GM18861 (cell line): ENCODE results near the gene ZNF580.

Source experiments
- ATAC-seq: cut with Tn5 transposase; IDR thresholded peaks from one replicate; pipeline ENCODE4 v1.9.1; 2021; ENCODE audit not compliant: unreplicated experiment

ZNF580 gene

GRCh38 chr19:55644842-55645511 is 4.2 kb downstream of the ZNF580 start:
- no peak for ATAC-seq

GRCh38 chr19:55645512-55645881 is 4.7 kb downstream of the ZNF580 start:
- no peak for ATAC-seq

- no peak for ATAC-seq
Measured at GRCh38 chr19:55646889-55647731, 6.3 kb downstream of the ZNF580 start.

- no peak for ATAC-seq
Measured at GRCh38 chr19:55647732-55648584, 7.2 kb downstream of the ZNF580 start, which contains the start of gene CCDC106. Gene CCDC106 (plus strand): TSS chr19:55648212. CDS start chr19:55649047, 835 bp downstream.

- no peak for ATAC-seq
Measured at GRCh38 chr19:55648585-55649267, 7.9 kb downstream of the ZNF580 start.

- ATAC-seq = no peak
Measured at GRCh38 chr19:55649268-55650125, 8.7 kb downstream of the ZNF580 start.

- no peak for ATAC-seq
Measured at GRCh38 chr19:55650126-55650557, 9.3 kb downstream of the ZNF580 start.

GRCh38 chr19:55650602-55651230 is 9.9 kb downstream of the ZNF580 start:
- ATAC-seq = no peak

- ATAC-seq = no peak
Measured at GRCh38 chr19:55651236-55651635, 10.4 kb downstream of the ZNF580 start.

- no peak for ATAC-seq
Measured at GRCh38 chr19:55652311-55653128, 11.7 kb downstream of the ZNF580 start.

- ATAC-seq = peak; percentile 36
Measured at GRCh38 chr19:55653651-55654322, 13.0 kb downstream of the ZNF580 start.

GRCh38 chr19:55654323-55654867 is 13.6 kb downstream of the ZNF580 start:
- peak; percentile 43 for ATAC-seq

- ATAC-seq = peak; percentile 21
Measured at GRCh38 chr19:55654868-55655647, 14.3 kb downstream of the ZNF580 start, which contains the start of gene U2AF2. Gene U2AF2 (plus strand): TSS chr19:55655035. CDS start chr19:55655105, 70 bp downstream.

GRCh38 chr19:55655648-55656040 is 14.8 kb downstream of the ZNF580 start:
- no peak for ATAC-seq

GRCh38 chr19:55656552-55656951 is 15.8 kb downstream of the ZNF580 start:
- no peak for ATAC-seq

GRCh38 chr19:55656988-55657747 is 16.4 kb downstream of the ZNF580 start:
- ATAC-seq = no peak
